GM12878 (cell line): ENCODE measurements around the gene TSPAN15. TPM values are rescaled to one million over a fixed set of nuclear protein-coding genes. Genes with fewer than 3 reads are reported as not detected.

Experiments used
- ATAC-seq: fragments of 200-7000 bp; cut with Tn5 transposase; 3 replicates; pipeline ENCODE4 v1.9.1; 2020; ENCODE audit warnings: mild to moderate bottlenecking, moderate library complexity
- BruUV-seq: library from RNA; stranded (reverse); fragments of 400-500 nt; replicated peaks from 2 replicates; lab custom pipeline; 2021; lab: Mats Ljungman, UMichigan
- CTCF ChIA-PET: fragments of 300-600 bp; sonication (Branson Sonifier 250); formaldehyde crosslinking; extraction: SDS; loops from one replicate; lab custom pipeline; 2021; ENCODE audit warnings: inconsistent platforms; lab: Yijun Ruan, JAX
- POLR2A ChIA-PET: fragments of 350-600 bp; formaldehyde crosslinking; extraction: SDS; loops from one replicate; lab custom pipeline; 2021; ENCODE audit warnings: inconsistent platforms; lab: Charles Lee
- RAD21 ChIA-PET: fragments of 300-600 bp; sonication (Branson Sonifier 250); formaldehyde crosslinking; loops from one replicate; lab custom pipeline; 2023; ENCODE audit warnings: antibody characterized with exemption; ENCODE audit not compliant: unreplicated experiment; lab: Charles Lee
- SMC1A ChIA-PET: fragments of 300-600 bp; sonication (Branson Sonifier 250); formaldehyde crosslinking; loops from one replicate; lab custom pipeline; 2023; ENCODE audit not compliant: unreplicated experiment, uncharacterized antibody; lab: Charles Lee
- DNase-seq: peaks from one replicate; pipeline ENCODE4 v3.0.0-alpha.2; 2011; ENCODE audit warnings: low read depth, low spot score
- FAIRE-seq: peaks from 3 replicates; lab custom pipeline; 2011; peaks lifted over from hg19 to GRCh38; lab: Jason Lieb, UNC
- H2AFZ ChIP-seq: 2 replicates; pipeline ENCODE4 v1.6.0; 2011; ENCODE audit warnings: low read depth, low read length, control low read depth; ENCODE audit not compliant: control insufficient read depth
- H3K27ac ChIP-seq: 2 replicates; pipeline ENCODE4 v1.5.1; 2011; ENCODE audit warnings: control low read depth; ENCODE audit not compliant: control insufficient read depth, insufficient read depth
- H3K27me3 ChIP-seq, 2 experiments: replicated peaks in 1 of 2; 2 replicates each; pipeline versions ENCODE4 v1.6.0 to v1.6.1; 2011; ENCODE audit warnings: low read length in 1 of 2; ENCODE audit not compliant: control insufficient read depth in 2 of 2, insufficient read depth in 2 of 2
- H3K36me3 ChIP-seq, 2 experiments: 2 replicates each; pipeline ENCODE4 v1.5.1; 2011; ENCODE audit warnings: low read length in 1 of 2; ENCODE audit not compliant: control insufficient read depth in 2 of 2, insufficient read depth in 2 of 2
- H3K4me1 ChIP-seq: 2 replicates; pipeline ENCODE4 v1.6.1; 2011; ENCODE audit warnings: mild to moderate bottlenecking, low read length, moderate library complexity, mixed read lengths; ENCODE audit not compliant: control insufficient read depth, insufficient read depth
- H3K4me2 ChIP-seq: 2 replicates; pipeline ENCODE4 v1.6.0; 2011; ENCODE audit warnings: control low read depth; ENCODE audit not compliant: control insufficient read depth, insufficient read depth
- H3K4me3 ChIP-seq: fragments of 200-600 bp; sonication (generic); 2 replicates; pipeline ENCODE4 v1.5.1; 2016
- H3K79me2 ChIP-seq: 2 replicates; pipeline ENCODE4 v1.6.0; 2011; ENCODE audit warnings: low read length; ENCODE audit not compliant: control insufficient read depth, insufficient read depth
- H3K9ac ChIP-seq: 2 replicates; pipeline ENCODE4 v1.8.0; 2011; ENCODE audit warnings: low read length, control low read depth, mixed read lengths; ENCODE audit not compliant: control insufficient read depth, insufficient read depth
- H3K9me3 ChIP-seq: replicated peaks from 3 replicates; pipeline ENCODE4 v1.5.1; 2011; ENCODE audit warnings: mild to moderate bottlenecking, low read length; ENCODE audit not compliant: control insufficient read depth, insufficient read depth
- H4K20me1 ChIP-seq: 2 replicates; pipeline ENCODE4 v1.6.0; 2011; ENCODE audit not compliant: control insufficient read depth, insufficient read depth
- ATF3 ChIP-seq: IDR thresholded peaks from 2 replicates; pipeline ENCODE4 v1.6.1; 2011; ENCODE audit warnings: low read depth, mild to moderate bottlenecking, low read length, moderate library complexity, borderline replicate concordance; ENCODE audit errors: extremely low read depth
- ELK1 ChIP-seq: IDR thresholded peaks from 2 replicates; pipeline ENCODE4 v1.6.1; 2012; ENCODE audit warnings: low read depth, low read length, improper control_type of control experiment
- HDAC2 ChIP-seq: fragments of 200-600 bp; sonication (generic); IDR thresholded peaks from 2 replicates; pipeline ENCODE4 v1.6.1; 2017
- IKZF2 ChIP-seq, 2 experiments: fragments of 450-650 bp; IDR thresholded peaks; 2 replicates each; pipeline ENCODE4 v1.6.1; 2017; ENCODE audit warnings: mild to moderate bottlenecking in 2 of 2, moderate library complexity in 2 of 2
- IRF3 ChIP-seq: fragments of 450-650 bp; IDR thresholded peaks from 2 replicates; pipeline ENCODE4 v1.6.1; 2014; ENCODE audit warnings: mild to moderate bottlenecking
- IRF5 ChIP-seq: fragments of 450-650 bp; IDR thresholded peaks from 2 replicates; pipeline ENCODE4 v1.6.1; 2017; ENCODE audit warnings: borderline replicate concordance
- MEF2B ChIP-seq: fragments of 450-650 bp; IDR thresholded peaks from 2 replicates; pipeline ENCODE4 v1.6.1; 2018; ENCODE audit warnings: mild to moderate bottlenecking, moderate library complexity; ENCODE audit not compliant: partially characterized antibody, poor library complexity, severe bottlenecking
- PAX5 ChIP-seq: IDR thresholded peaks from 2 replicates; pipeline ENCODE4 v1.6.1; 2011; ENCODE audit warnings: low read depth, low read length, borderline replicate concordance
- POU2F2 ChIP-seq: IDR thresholded peaks from 3 replicates; pipeline ENCODE4 v1.6.1; 2011; ENCODE audit warnings: low read depth, mild to moderate bottlenecking, low read length, borderline replicate concordance
- SMAD1 ChIP-seq: fragments of 450-650 bp; IDR thresholded peaks from 2 replicates; pipeline ENCODE4 v1.6.1; 2018; ENCODE audit warnings: mild to moderate bottlenecking, low read depth; ENCODE audit not compliant: partially characterized antibody
- ZBTB40 ChIP-seq: fragments of 450-650 bp; IDR thresholded peaks from 2 replicates; pipeline ENCODE4 v1.6.1; 2016; ENCODE audit warnings: mild to moderate bottlenecking, moderate library complexity, borderline replicate concordance
- ZNF592 ChIP-seq: fragments of 450-650 bp; IDR thresholded peaks from 2 replicates; pipeline ENCODE4 v1.6.1; 2017; ENCODE audit warnings: mild to moderate bottlenecking, moderate library complexity
- WGBS: methylation state at CpG from one replicate; pipeline ENCODE4 v1.1.6; 2016; ENCODE audit warnings: low lambda C conversion rate; ENCODE audit not compliant: insufficient replicate concordance, insufficient coverage; ENCODE audit errors: missing lambda C conversion rate; 5-methylcytosine and 5-hydroxymethylcytosine counted together
- in situ Hi-C: fragments of 300-500 bp; cut with MboI; formaldehyde crosslinking; loops from 9 replicates; pipeline ENCODE4 v1.14.3; 2018; ENCODE audit warnings: mixed read lengths
- intact Hi-C: fragments of 100-400 bp; cut with micrococcal nuclease; formaldehyde crosslinking; loops from one replicate; pipeline ENCODE4 v1.14.2; 2022; ENCODE audit not compliant: unreplicated experiment
- polyA plus RNA-seq, 11 experiments: library from polyadenylated mRNA; depleted of rRNA in 4 of 11; unstranded in 6 of 11; stranded (reverse) in 5 of 11; fragments of >200 nt; fragmentation: Nextera tagmentation in 4 of 11; fragmentation: Illumina TruSeq in 1 of 11; extraction: Ambion mirVana in 4 of 11; extraction: Trizol in 1 of 11; gene quantifications; 1 replicate in 1 of 11; 2 replicates in 10 of 11; pipeline versions ENCODE4 v1.2.1 to v1.2.3, GENCODE V29; 2011 to 2016; ENCODE audit warnings: inconsistent platforms in 2 of 11, missing spikeins in 2 of 11, low read depth in 1 of 11
- total RNA-seq, 4 experiments: library from RNA; depleted of rRNA in 3 of 4; stranded (reverse); fragments of >200 nt in 3 of 4; fragmentation: Illumina TruSeq in 1 of 4; extraction: Trizol in 1 of 4; gene quantifications; 2 replicates each; pipeline versions ENCODE4 v1.2.1 to v1.2.3, GENCODE V29; 2013 to 2021

TSPAN15 gene
- total and polyA plus RNA-seq, 10 of the 15 experiments (the other 5 are each of a cell fraction or from before 2014, with no cell fraction given) = 1.3 to 8.5 (median 2.4) TPM; not detected in 2

GRCh38 chr10:69475433-69475830 lies 24.2 kb downstream of the TSPAN15 start:
- BruUV-seq = no TSS peak
- intact Hi-C loops (no loop called here), in situ Hi-C loops (no loop called here)
- no peaks in the 10 kb centered on the region for H3K9me3 ChIP-seq
- WGBS = 22% methylated on average over 2 of the region's 2 CpGs
- POLR2A ChIA-PET = no interaction called here
- no peaks in the 10 kb centered on the region for H3K79me2 ChIP-seq
- no peaks in the 10 kb centered on the region for H3K36me3 ChIP-seq
- no peak for DNase-seq
- no peak for FAIRE-seq
- CTCF ChIA-PET = no interaction called here
- no peaks in the 10 kb centered on the region for H3K27me3 ChIP-seq
- no peak overlapping the region for H3K4me2 ChIP-seq
- H4K20me1 ChIP-seq = no peaks in the 10 kb centered on the region
- no peak for ATAC-seq
- SMC1A ChIA-PET = no interaction called here
- H3K4me1 ChIP-seq = peaks cover 12% of the 10 kb centered on the region
- H3K4me3 ChIP-seq = no peak overlapping the region
- no peak overlapping the region for H2AFZ ChIP-seq
- H3K27ac ChIP-seq = no peak overlapping the region
- RAD21 ChIA-PET = no interaction called here
- H3K9ac ChIP-seq = no peak overlapping the region
- TF ChIP-seq ZNF592 = no peak
- TF ChIP-seq IRF3 = no peak
- no peak for TF ChIP-seq IKZF2 (IDR thresholded peaks at IDR 0.05)
- no peak for TF ChIP-seq PAX5
- TF ChIP-seq ELK1 = no peak
- TF ChIP-seq SMAD1 = no peak
- TF ChIP-seq HDAC2 = no peak
- TF ChIP-seq POU2F2 = no peak
- no peak for TF ChIP-seq IRF5
- TF ChIP-seq MEF2B = no peak
- TF ChIP-seq ZBTB40 = no peak
- TF ChIP-seq ATF3 = no peak
